ENCODE data around the gene CNPY2.

- no peak for TF ChIP-seq POLR2A (IDR thresholded peaks at IDR 0.05)
- no peak for TF ChIP-seq CTCF (IDR thresholded peaks at IDR 0.05)
These were observed 4.8 kb downstream of the CNPY2 start for GRCh38 chr12:56311003-56311402.
